Natural killer cell (primary cell): Measurements from ENCODE around the gene NMS. TPM values are rescaled to one million over a fixed set of nuclear protein-coding genes. Genes with fewer than 3 reads are reported as not detected.

Experiments
- ATAC-seq, 3 donors: fragments of 150-1000 bp in 2 of 3; fragments of 200-7000 bp in 1 of 3; cut with Tn5 transposase; 1 replicate in 1 of 3; 2 replicates in 2 of 3; pipeline ENCODE4 v1.10.0; 2021; ENCODE audit warnings: mild to moderate bottlenecking in 2 of 3, moderate library complexity in 2 of 3
- DNase-seq, 2 donors: peaks; one replicate each; pipeline versions ENCODE4 v3.0.0 to v3.0.0-alpha.2; 2013 to 2021; ENCODE audit warnings: mixed read lengths in 1 of 2
- H3K27ac ChIP-seq: one replicate; pipeline ENCODE4 v1.5.1; 2013; ENCODE audit warnings: mild to moderate bottlenecking, low read length
- H3K27me3 ChIP-seq: one replicate; pipeline ENCODE4 v1.6.1; 2013; ENCODE audit warnings: low read length; ENCODE audit not compliant: control insufficient read depth, insufficient read depth
- H3K36me3 ChIP-seq: one replicate; pipeline ENCODE4 v1.6.1; 2013; ENCODE audit warnings: low read length; ENCODE audit not compliant: control insufficient read depth, insufficient read depth
- H3K4me1 ChIP-seq: one replicate; pipeline ENCODE4 v1.6.1; 2013; ENCODE audit warnings: low read length; ENCODE audit not compliant: control insufficient read depth, insufficient read depth
- H3K4me3 ChIP-seq: one replicate; pipeline ENCODE4 v1.5.1; 2013; ENCODE audit warnings: low read length
- H3K9me3 ChIP-seq: one replicate; pipeline ENCODE4 v1.6.1; 2013; ENCODE audit warnings: low read length; ENCODE audit not compliant: control insufficient read depth, insufficient read depth
- H3K27ac Mint-ChIP-seq, 2 donors: one replicate each; pipeline ENCODE4 v1.8.0; 2022; ENCODE audit warnings: mild to moderate bottlenecking in 2 of 2, mixed read lengths in 2 of 2, moderate library complexity in 1 of 2
- H3K27me3 Mint-ChIP-seq, 2 donors: one replicate each; pipeline ENCODE4 v1.8.0; 2022; ENCODE audit warnings: low read depth in 2 of 2, mixed read lengths in 2 of 2
- H3K36me3 Mint-ChIP-seq: one replicate; pipeline ENCODE4 v1.8.0; 2022; ENCODE audit warnings: mixed read lengths
- H3K4me1 Mint-ChIP-seq, 2 donors: one replicate each; pipeline ENCODE4 v1.8.0; 2022; ENCODE audit warnings: mixed read lengths in 2 of 2
- H3K4me3 Mint-ChIP-seq: one replicate; pipeline ENCODE4 v1.8.0; 2022; ENCODE audit warnings: mild to moderate bottlenecking, moderate library complexity, mixed read lengths
- H3K9me3 Mint-ChIP-seq, 2 donors: one replicate each; pipeline ENCODE4 v1.8.0; 2022; ENCODE audit warnings: mixed read lengths in 2 of 2
- CTCF ChIP-seq: fragments of 200-600 bp; IDR thresholded peaks from one replicate; pipeline ENCODE4 v1.8.0; 2022; ENCODE audit warnings: antibody characterized with exemption
- WGBS: methylation state at CpG from one replicate; pipeline ENCODE4 v1.1.7; 2013; ENCODE audit warnings: missing lambda C conversion rate; ENCODE audit not compliant: insufficient coverage; 5-methylcytosine and 5-hydroxymethylcytosine counted together
- intact Hi-C: fragments of 100-400 bp; cut with micrococcal nuclease; formaldehyde crosslinking; loops from one replicate; pipeline ENCODE4 v1.14.2; 2022
- total RNA-seq, 4 donors: library from RNA; stranded (reverse); fragments of 120-200 nt in 1 of 4; gene quantifications; one replicate each; pipeline versions ENCODE4 v1.2.3 to v1.2.4, GENCODE V29; 2013 to 2022

Gene NMS
- total RNA-seq, 3 donors from 2014 or later (not counting 1 experiment from before 2014, with no cell fraction given), result not detected

- Mint-ChIP-seq H3K36me3 (peaks cover 16% of the 10 kb centered on the region), H3K4me1 (no peaks in the 10 kb centered on the region), H3K9me3 (peaks cover 6 to 7% of the 10 kb centered on the region in 2 donors), H3K27ac (no peak overlapping the region), H3K4me3 (no peak overlapping the region), H3K27me3 (peaks cover 14 to 18% of the 10 kb centered on the region in 2 donors)
- 94% methylated on average over 6 of the region's 7 CpGs for WGBS
- Histone ChIP-seq H3K4me1 (no peaks in the 10 kb centered on the region), H3K4me3 (no peak overlapping the region), H3K27me3 (no peaks in the 10 kb centered on the region), H3K27ac (no peak overlapping the region), H3K9me3 (peaks cover 2% of the 10 kb centered on the region), H3K36me3 (no peaks in the 10 kb centered on the region)
- intact Hi-C loops, result no loop called here
- no peak for TF ChIP-seq CTCF
- no peak for DNase-seq
- no peak for ATAC-seq
Measured at GRCh38 chr2:100509066-100509465, 38.8 kb downstream of the NMS start.

GRCh38 chr2:100513650-100514049 lies 43.4 kb downstream of the NMS start:
- WGBS, result 17% methylated on average over 4 of the region's 4 CpGs
- Histone ChIP-seq H3K27ac (no peak overlapping the region), H3K27me3 (no peaks in the 10 kb centered on the region), H3K9me3 (no peaks in the 10 kb centered on the region), H3K4me1 (no peaks in the 10 kb centered on the region), H3K4me3 (no peak overlapping the region), H3K36me3 (no peaks in the 10 kb centered on the region)
- no peak for TF ChIP-seq CTCF
- H3K4me1 Mint-ChIP-seq, result no peaks in the 10 kb centered on the region
- no peaks in the 10 kb centered on the region for H3K9me3 Mint-ChIP-seq
- H3K36me3 Mint-ChIP-seq, result no peaks in the 10 kb centered on the region
- H3K4me3 Mint-ChIP-seq, result no peak overlapping the region
- H3K27ac Mint-ChIP-seq, result no peak overlapping the region
- H3K27me3 Mint-ChIP-seq, result peaks cover 6 to 7% of the 10 kb centered on the region in 2 donors
- no peak for ATAC-seq
- no peak for DNase-seq
- intact Hi-C loops, result no loop called here

GRCh38 chr2:100517556-100517955 lies 47.3 kb downstream of the NMS start:
- Histone ChIP-seq H3K36me3 (no peaks in the 10 kb centered on the region), H3K4me1 (no peaks in the 10 kb centered on the region), H3K9me3 (no peaks in the 10 kb centered on the region), H3K27ac (no peak overlapping the region), H3K4me3 (no peak overlapping the region), H3K27me3 (no peaks in the 10 kb centered on the region)
- TF ChIP-seq CTCF, result no peak
- intact Hi-C loops, result no loop called here
- H3K4me3 Mint-ChIP-seq, result no peak overlapping the region
- H3K9me3 Mint-ChIP-seq, result no peaks in the 10 kb centered on the region
- H3K36me3 Mint-ChIP-seq, result no peaks in the 10 kb centered on the region
- no peak for ATAC-seq
- WGBS, result 100% methylated on average over 1 of the region's 1 CpG
- no peaks in the 10 kb centered on the region for H3K4me1 Mint-ChIP-seq
- DNase-seq, result no peak
- H3K27ac Mint-ChIP-seq, result no peak overlapping the region
- peaks cover 0 to 3% of the 10 kb centered on the region in 2 donors for H3K27me3 Mint-ChIP-seq

- H3K36me3 Mint-ChIP-seq, result no peaks in the 10 kb centered on the region
- DNase-seq (no peak), ATAC-seq (no peak)
- no peak overlapping the region for H3K27ac Mint-ChIP-seq
- no peak for TF ChIP-seq CTCF
- no peak overlapping the region for H3K4me3 ChIP-seq
- H3K4me3 Mint-ChIP-seq, result no peak overlapping the region
- H3K27me3 Mint-ChIP-seq, result peaks cover 0 to 3% of the 10 kb centered on the region in 2 donors
- no peaks in the 10 kb centered on the region for H3K27me3 ChIP-seq
- no peaks in the 10 kb centered on the region for H3K4me1 ChIP-seq
- no peaks in the 10 kb centered on the region for H3K4me1 Mint-ChIP-seq
- H3K27ac ChIP-seq, result no peak overlapping the region
- H3K9me3 Mint-ChIP-seq, result no peaks in the 10 kb centered on the region
- intact Hi-C loops, result no loop called here
- H3K9me3 ChIP-seq, result no peaks in the 10 kb centered on the region
- no peaks in the 10 kb centered on the region for H3K36me3 ChIP-seq
- WGBS, result 75% methylated on average over 2 of the region's 2 CpGs
Measured at GRCh38 chr2:100518801-100519200, 48.5 kb downstream of the NMS start.
